GM12878 (cell line): ENCODE data around the gene JMJD7. TPM values are rescaled to one million over a fixed set of nuclear protein-coding genes. Genes with fewer than 3 reads are reported as not detected.

Source experiments
- ATAC-seq: fragments of 200-7000 bp; cut with Tn5 transposase; 3 replicates; pipeline ENCODE4 v1.9.1; 2020; ENCODE audit warnings: mild to moderate bottlenecking, moderate library complexity
- BruUV-seq: library from RNA; stranded (reverse); fragments of 400-500 nt; replicated peaks from 2 replicates; lab custom pipeline; 2021; lab: Mats Ljungman, UMichigan
- CTCF ChIA-PET: fragments of 300-600 bp; sonication (Branson Sonifier 250); formaldehyde crosslinking; extraction: SDS; loops from one replicate; lab custom pipeline; 2021; ENCODE audit warnings: inconsistent platforms; lab: Yijun Ruan, JAX
- POLR2A ChIA-PET: fragments of 350-600 bp; formaldehyde crosslinking; extraction: SDS; loops from one replicate; lab custom pipeline; 2021; ENCODE audit warnings: inconsistent platforms; lab: Charles Lee
- RAD21 ChIA-PET: fragments of 300-600 bp; sonication (Branson Sonifier 250); formaldehyde crosslinking; loops from one replicate; lab custom pipeline; 2023; ENCODE audit warnings: antibody characterized with exemption; ENCODE audit not compliant: unreplicated experiment; lab: Charles Lee
- SMC1A ChIA-PET: fragments of 300-600 bp; sonication (Branson Sonifier 250); formaldehyde crosslinking; loops from one replicate; lab custom pipeline; 2023; ENCODE audit not compliant: unreplicated experiment, uncharacterized antibody; lab: Charles Lee
- DNase-seq: peaks from one replicate; pipeline ENCODE4 v3.0.0-alpha.2; 2011; ENCODE audit warnings: low read depth, low spot score
- FAIRE-seq: peaks from 3 replicates; lab custom pipeline; 2011; peaks lifted over from hg19 to GRCh38; lab: Jason Lieb, UNC
- H2AFZ ChIP-seq: 2 replicates; pipeline ENCODE4 v1.6.0; 2011; ENCODE audit warnings: low read depth, low read length, control low read depth; ENCODE audit not compliant: control insufficient read depth
- H3K27ac ChIP-seq: 2 replicates; pipeline ENCODE4 v1.5.1; 2011; ENCODE audit warnings: control low read depth; ENCODE audit not compliant: control insufficient read depth, insufficient read depth
- H3K27me3 ChIP-seq, 2 experiments: replicated peaks in 1 of 2; 2 replicates each; pipeline versions ENCODE4 v1.6.0 to v1.6.1; 2011; ENCODE audit warnings: low read length in 1 of 2; ENCODE audit not compliant: control insufficient read depth in 2 of 2, insufficient read depth in 2 of 2
- H3K36me3 ChIP-seq, 2 experiments: 2 replicates each; pipeline ENCODE4 v1.5.1; 2011; ENCODE audit warnings: low read length in 1 of 2; ENCODE audit not compliant: control insufficient read depth in 2 of 2, insufficient read depth in 2 of 2
- H3K4me1 ChIP-seq: 2 replicates; pipeline ENCODE4 v1.6.1; 2011; ENCODE audit warnings: mild to moderate bottlenecking, low read length, moderate library complexity, mixed read lengths; ENCODE audit not compliant: control insufficient read depth, insufficient read depth
- H3K4me2 ChIP-seq: 2 replicates; pipeline ENCODE4 v1.6.0; 2011; ENCODE audit warnings: control low read depth; ENCODE audit not compliant: control insufficient read depth, insufficient read depth
- H3K4me3 ChIP-seq: fragments of 200-600 bp; sonication (generic); 2 replicates; pipeline ENCODE4 v1.5.1; 2016
- H3K79me2 ChIP-seq: 2 replicates; pipeline ENCODE4 v1.6.0; 2011; ENCODE audit warnings: low read length; ENCODE audit not compliant: control insufficient read depth, insufficient read depth
- H3K9ac ChIP-seq: 2 replicates; pipeline ENCODE4 v1.8.0; 2011; ENCODE audit warnings: low read length, control low read depth, mixed read lengths; ENCODE audit not compliant: control insufficient read depth, insufficient read depth
- H3K9me3 ChIP-seq: replicated peaks from 3 replicates; pipeline ENCODE4 v1.5.1; 2011; ENCODE audit warnings: mild to moderate bottlenecking, low read length; ENCODE audit not compliant: control insufficient read depth, insufficient read depth
- H4K20me1 ChIP-seq: 2 replicates; pipeline ENCODE4 v1.6.0; 2011; ENCODE audit not compliant: control insufficient read depth, insufficient read depth
- GATAD2B ChIP-seq: fragments of 450-650 bp; conservative IDR thresholded peaks from 2 replicates; pipeline ENCODE4 v1.6.1; 2017; ENCODE audit warnings: low read depth, mild to moderate bottlenecking, moderate library complexity
- KDM1A ChIP-seq: fragments of 200-600 bp; sonication (generic); IDR thresholded peaks from 2 replicates; pipeline ENCODE4 v1.6.1; 2016; ENCODE audit warnings: borderline replicate concordance
- MYB ChIP-seq: fragments of 150-350 bp; IDR thresholded peaks from 2 replicates; pipeline ENCODE4 v1.6.1; 2014; ENCODE audit warnings: mild to moderate bottlenecking, low read depth, low read length, borderline replicate concordance
- NRF1 ChIP-seq: conservative IDR thresholded peaks from 2 replicates; pipeline ENCODE4 v1.6.1; 2011; ENCODE audit warnings: mild to moderate bottlenecking, low read depth, low read length, improper control_type of control experiment
- RAD21 ChIP-seq: IDR thresholded peaks from 2 replicates; pipeline ENCODE4 v1.6.1; 2011; ENCODE audit warnings: mild to moderate bottlenecking, low read depth, low read length, moderate library complexity; ENCODE audit not compliant: insufficient read depth
- RELA ChIP-seq: fragments of 450-650 bp; IDR thresholded peaks from 2 replicates; pipeline ENCODE4 v1.8.0; 2014; ENCODE audit warnings: borderline replicate concordance; ENCODE audit not compliant: partially characterized antibody
- SMAD5 ChIP-seq: IDR thresholded peaks from 2 replicates; pipeline ENCODE4 v1.6.1; 2016; ENCODE audit warnings: antibody characterized with exemption, low read depth
- TBL1XR1 ChIP-seq: IDR thresholded peaks from 2 replicates; pipeline ENCODE4 v1.6.1; 2012; ENCODE audit warnings: low read depth, low read length, improper control_type of control experiment
- ZNF207 ChIP-seq: fragments of 450-650 bp; IDR thresholded peaks from 2 replicates; pipeline ENCODE4 v1.6.1; 2014; ENCODE audit warnings: antibody characterized with exemption, mild to moderate bottlenecking, borderline replicate concordance
- in situ Hi-C: fragments of 300-500 bp; cut with MboI; formaldehyde crosslinking; loops from 9 replicates; pipeline ENCODE4 v1.14.3; 2018; ENCODE audit warnings: mixed read lengths
- intact Hi-C: fragments of 100-400 bp; cut with micrococcal nuclease; formaldehyde crosslinking; loops from one replicate; pipeline ENCODE4 v1.14.2; 2022; ENCODE audit not compliant: unreplicated experiment
- polyA plus RNA-seq, 11 experiments: library from polyadenylated mRNA; depleted of rRNA in 4 of 11; unstranded in 6 of 11; stranded (reverse) in 5 of 11; fragments of >200 nt; fragmentation: Nextera tagmentation in 4 of 11; fragmentation: Illumina TruSeq in 1 of 11; extraction: Ambion mirVana in 4 of 11; extraction: Trizol in 1 of 11; gene quantifications; 1 replicate in 1 of 11; 2 replicates in 10 of 11; pipeline versions ENCODE4 v1.2.1 to v1.2.3, GENCODE V29; 2011 to 2016; ENCODE audit warnings: inconsistent platforms in 2 of 11, missing spikeins in 2 of 11, low read depth in 1 of 11
- total RNA-seq, 4 experiments: library from RNA; depleted of rRNA in 3 of 4; stranded (reverse); fragments of >200 nt in 3 of 4; fragmentation: Illumina TruSeq in 1 of 4; extraction: Trizol in 1 of 4; gene quantifications; 2 replicates each; pipeline versions ENCODE4 v1.2.1 to v1.2.3, GENCODE V29; 2013 to 2021
- TF ChIP-seq, protein P1 (sequence below): fragments of 150-350 bp; IDR thresholded peaks from 2 replicates; pipeline ENCODE4 v1.6.1; 2014; ENCODE audit warnings: mild to moderate bottlenecking, low read depth, low read length
- TF ChIP-seq, protein P2 (sequence below): IDR thresholded peaks from 2 replicates; pipeline ENCODE4 v1.6.1; 2011; ENCODE audit warnings: mild to moderate bottlenecking, low read depth, low read length, moderate library complexity; ENCODE audit not compliant: insufficient replicate concordance
- TF ChIP-seq, protein P3 (sequence below): fragments of 450-650 bp; IDR thresholded peaks from 2 replicates; pipeline ENCODE4 v1.6.1; 2017; ENCODE audit warnings: borderline replicate concordance

Gene JMJD7
- total and polyA plus RNA-seq, 10 of the 15 experiments (the other 5 are each of a cell fraction or from before 2014, with no cell fraction given), result 0.79 to 12.2 (median 6.5) TPM

DNA sequence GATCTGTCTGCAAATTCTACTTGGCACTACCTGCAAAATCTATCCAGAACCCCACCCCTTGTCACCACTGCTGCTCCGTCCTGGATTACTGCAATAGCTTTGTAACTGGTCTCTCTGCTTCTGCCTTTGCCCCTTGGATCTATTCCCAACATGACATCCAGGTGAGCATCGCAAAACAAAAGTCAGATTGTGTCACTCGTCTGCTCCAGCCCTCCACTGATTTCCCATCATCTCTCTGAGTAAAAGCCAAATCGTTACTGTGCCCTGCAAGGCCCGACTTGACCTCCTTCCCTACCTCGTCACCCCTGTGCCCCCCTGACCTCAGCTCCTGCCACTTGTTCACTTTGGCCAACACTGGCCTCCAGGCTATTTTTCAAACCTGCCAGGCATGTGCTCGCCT lies 56.6 kb downstream of the JMJD7 start (continued):
- TF ChIP-seq, protein P1, sequence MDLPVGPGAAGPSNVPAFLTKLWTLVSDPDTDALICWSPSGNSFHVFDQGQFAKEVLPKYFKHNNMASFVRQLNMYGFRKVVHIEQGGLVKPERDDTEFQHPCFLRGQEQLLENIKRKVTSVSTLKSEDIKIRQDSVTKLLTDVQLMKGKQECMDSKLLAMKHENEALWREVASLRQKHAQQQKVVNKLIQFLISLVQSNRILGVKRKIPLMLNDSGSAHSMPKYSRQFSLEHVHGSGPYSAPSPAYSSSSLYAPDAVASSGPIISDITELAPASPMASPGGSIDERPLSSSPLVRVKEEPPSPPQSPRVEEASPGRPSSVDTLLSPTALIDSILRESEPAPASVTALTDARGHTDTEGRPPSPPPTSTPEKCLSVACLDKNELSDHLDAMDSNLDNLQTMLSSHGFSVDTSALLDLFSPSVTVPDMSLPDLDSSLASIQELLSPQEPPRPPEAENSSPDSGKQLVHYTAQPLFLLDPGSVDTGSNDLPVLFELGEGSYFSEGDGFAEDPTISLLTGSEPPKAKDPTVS, result no peak
- no peak for TF ChIP-seq MYB
- TF ChIP-seq ZNF207, result no peak
- TF ChIP-seq RELA, result no peak
- TF ChIP-seq KDM1A, result no peak
- TF ChIP-seq RAD21, result no peak

DNA sequence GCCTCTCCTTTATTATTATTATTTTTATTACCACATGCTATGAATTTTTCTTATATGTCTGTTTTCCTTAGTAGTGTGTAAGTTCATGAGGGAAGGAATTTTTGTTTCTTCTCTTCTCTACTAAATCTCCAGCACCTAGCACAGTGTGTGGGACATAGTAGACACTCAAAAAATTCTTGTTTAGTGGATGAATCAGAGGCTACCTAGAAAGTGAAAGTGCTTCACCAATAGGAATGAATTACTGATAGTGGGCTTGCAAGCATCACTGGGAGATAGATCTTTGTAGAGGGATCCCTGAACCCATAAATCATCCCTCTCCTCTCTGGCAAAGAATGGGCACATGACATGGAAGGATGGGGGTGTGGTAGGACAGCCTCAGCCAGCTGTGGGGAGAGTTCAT lies 57.4 kb downstream of the JMJD7 start:
- no peak overlapping the region for H3K9ac ChIP-seq
- in situ Hi-C loops, result no loop called here
- RAD21 ChIA-PET, result no interaction called here
- H3K4me2 ChIP-seq, result no peak overlapping the region
- ATAC-seq (no peak), FAIRE-seq (no peak), DNase-seq (no peak)
- no peaks in the 10 kb centered on the region for H4K20me1 ChIP-seq
- no TSS peak for BruUV-seq
- no peaks in the 10 kb centered on the region for H3K36me3 ChIP-seq
- no peak overlapping the region for H2AFZ ChIP-seq
- POLR2A ChIA-PET, result no interaction called here
- SMC1A ChIA-PET, result no interaction called here
- peaks cover 0 to 2% of the 10 kb centered on the region in 2 experiments; a peak in 2 of 4 replicates for H3K27me3 ChIP-seq
- no peaks in the 10 kb centered on the region for H3K79me2 ChIP-seq
- CTCF ChIA-PET, result interaction anchor here (1.3 kb wide), 1 partner anchor 112 kb away, joined by 5 read pairs; the partner anchor contains the start of gene MAPKBP1
- no peak overlapping the region for H3K27ac ChIP-seq
- H3K4me1 ChIP-seq, result peaks cover 4% of the 10 kb centered on the region
- H3K4me3 ChIP-seq, result no peak overlapping the region
- TF ChIP-seq TBL1XR1, result no peak
- no peak for TF ChIP-seq GATAD2B
- TF ChIP-seq, protein P2, sequence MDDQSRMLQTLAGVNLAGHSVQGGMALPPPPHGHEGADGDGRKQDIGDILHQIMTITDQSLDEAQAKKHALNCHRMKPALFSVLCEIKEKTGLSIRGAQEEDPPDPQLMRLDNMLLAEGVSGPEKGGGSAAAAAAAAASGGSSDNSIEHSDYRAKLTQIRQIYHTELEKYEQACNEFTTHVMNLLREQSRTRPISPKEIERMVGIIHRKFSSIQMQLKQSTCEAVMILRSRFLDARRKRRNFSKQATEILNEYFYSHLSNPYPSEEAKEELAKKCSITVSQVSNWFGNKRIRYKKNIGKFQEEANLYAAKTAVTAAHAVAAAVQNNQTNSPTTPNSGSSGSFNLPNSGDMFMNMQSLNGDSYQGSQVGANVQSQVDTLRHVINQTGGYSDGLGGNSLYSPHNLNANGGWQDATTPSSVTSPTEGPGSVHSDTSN, result no peak
- no peak for TF ChIP-seq SMAD5
- TF ChIP-seq NRF1, result no peak
- TF ChIP-seq, protein P3, sequence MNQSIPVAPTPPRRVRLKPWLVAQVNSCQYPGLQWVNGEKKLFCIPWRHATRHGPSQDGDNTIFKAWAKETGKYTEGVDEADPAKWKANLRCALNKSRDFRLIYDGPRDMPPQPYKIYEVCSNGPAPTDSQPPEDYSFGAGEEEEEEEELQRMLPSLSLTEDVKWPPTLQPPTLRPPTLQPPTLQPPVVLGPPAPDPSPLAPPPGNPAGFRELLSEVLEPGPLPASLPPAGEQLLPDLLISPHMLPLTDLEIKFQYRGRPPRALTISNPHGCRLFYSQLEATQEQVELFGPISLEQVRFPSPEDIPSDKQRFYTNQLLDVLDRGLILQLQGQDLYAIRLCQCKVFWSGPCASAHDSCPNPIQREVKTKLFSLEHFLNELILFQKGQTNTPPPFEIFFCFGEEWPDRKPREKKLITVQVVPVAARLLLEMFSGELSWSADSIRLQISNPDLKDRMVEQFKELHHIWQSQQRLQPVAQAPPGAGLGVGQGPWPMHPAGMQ, result no peak
- intact Hi-C loops, result no loop called here
- no peaks in the 10 kb centered on the region for H3K9me3 ChIP-seq
